NCI-H2227 (cell line): Measurements from ENCODE around the gene ANAPC15.
"Not testable (repeated sequence)": the region's sequence is repeated elsewhere in the genome, so short reads cannot be mapped to it uniquely, and the experiment has no call there.

Source experiments
- DNase-seq: peaks from one replicate; lab custom pipeline; 2025; ENCODE audit not compliant: unreplicated experiment; lab: John Stamatoyannopoulos, UW

ANAPC15 gene

DNA sequence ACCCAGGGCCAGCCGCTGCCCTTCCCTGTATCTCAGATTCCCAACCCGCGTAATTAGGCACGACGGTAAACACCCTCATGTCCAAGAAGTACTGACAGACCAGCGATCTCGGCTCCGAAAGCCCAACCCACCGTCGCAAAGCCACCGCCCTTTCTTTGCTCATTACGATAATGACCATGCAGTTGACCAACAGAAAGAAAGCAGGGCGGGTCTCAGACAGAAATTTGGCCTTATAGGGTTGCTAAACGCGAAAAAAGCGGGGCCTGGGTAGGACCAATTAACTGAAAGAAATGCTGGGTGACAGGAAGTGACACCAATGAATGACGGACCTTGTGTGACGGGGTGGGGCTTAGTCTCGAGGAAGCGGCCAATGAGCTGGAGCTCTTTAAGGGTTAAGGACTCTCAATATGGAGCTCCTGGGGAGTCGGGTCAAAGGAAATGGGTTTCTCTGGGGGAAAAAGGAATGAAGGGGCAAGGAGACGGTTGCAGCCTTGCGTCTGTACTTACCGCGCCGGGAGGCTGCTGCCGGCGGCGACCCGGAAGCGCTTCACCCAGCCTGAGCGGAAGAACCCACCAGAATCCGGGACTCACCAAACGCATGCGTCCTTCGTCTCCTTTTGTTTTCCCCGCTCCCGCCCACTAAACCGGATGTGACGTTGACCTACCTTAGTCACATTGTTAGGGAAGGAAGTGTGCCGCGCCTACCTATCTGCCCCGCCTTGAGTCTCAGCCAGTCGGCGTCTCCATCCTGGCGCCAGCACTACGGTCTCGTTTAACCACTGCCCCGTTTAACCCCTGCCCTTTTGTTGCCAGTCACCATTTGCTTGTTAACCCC is at the start of gene ANAPC15:
Gene ANAPC15 (minus strand): TSS at position 553 of the 835 bp plus-strand sequence. CDS start 1,419 bp downstream, outside the sequence.
- peak; percentile 99 for DNase-seq

- DNase-seq: no peak
Observed at GRCh38 chr11:72160319-72160718, 47.8 kb upstream of the ANAPC15 start.

DNA sequence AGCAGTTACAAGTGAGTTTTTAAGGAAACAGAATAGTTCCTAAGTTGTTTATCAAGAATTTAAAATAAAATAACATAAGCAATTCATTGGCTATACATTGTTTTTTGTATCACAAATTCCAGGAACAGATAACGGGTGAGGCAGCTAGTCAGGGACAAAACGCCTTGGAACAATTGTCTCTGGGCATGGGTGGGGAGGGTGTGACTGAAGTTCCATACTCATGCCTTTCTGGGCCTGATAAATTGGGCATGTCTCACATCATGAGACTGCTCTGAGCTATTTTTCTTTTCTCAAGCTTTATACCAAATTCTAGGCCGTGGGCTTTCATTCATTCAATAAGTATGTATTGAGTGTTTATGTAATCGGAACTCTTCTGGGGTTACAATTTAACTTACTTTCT is 44.6 kb upstream of the ANAPC15 start:
- no peak for DNase-seq

GRCh38 chr11:72155751-72156150 is 43.3 kb upstream of the ANAPC15 start:
- no peak for DNase-seq

- no peak for DNase-seq
Observed at GRCh38 chr11:72154816-72155215, 42.3 kb upstream of the ANAPC15 start.

- DNase-seq: not testable (repeated sequence)
Observed at GRCh38 chr11:72153874-72154273, 41.4 kb upstream of the ANAPC15 start.

GRCh38 chr11:72150882-72151281 is 38.4 kb upstream of the ANAPC15 start:
- DNase-seq: no peak

GRCh38 chr11:72146625-72147024 is 34.1 kb upstream of the ANAPC15 start:
- DNase-seq: no peak

DNA sequence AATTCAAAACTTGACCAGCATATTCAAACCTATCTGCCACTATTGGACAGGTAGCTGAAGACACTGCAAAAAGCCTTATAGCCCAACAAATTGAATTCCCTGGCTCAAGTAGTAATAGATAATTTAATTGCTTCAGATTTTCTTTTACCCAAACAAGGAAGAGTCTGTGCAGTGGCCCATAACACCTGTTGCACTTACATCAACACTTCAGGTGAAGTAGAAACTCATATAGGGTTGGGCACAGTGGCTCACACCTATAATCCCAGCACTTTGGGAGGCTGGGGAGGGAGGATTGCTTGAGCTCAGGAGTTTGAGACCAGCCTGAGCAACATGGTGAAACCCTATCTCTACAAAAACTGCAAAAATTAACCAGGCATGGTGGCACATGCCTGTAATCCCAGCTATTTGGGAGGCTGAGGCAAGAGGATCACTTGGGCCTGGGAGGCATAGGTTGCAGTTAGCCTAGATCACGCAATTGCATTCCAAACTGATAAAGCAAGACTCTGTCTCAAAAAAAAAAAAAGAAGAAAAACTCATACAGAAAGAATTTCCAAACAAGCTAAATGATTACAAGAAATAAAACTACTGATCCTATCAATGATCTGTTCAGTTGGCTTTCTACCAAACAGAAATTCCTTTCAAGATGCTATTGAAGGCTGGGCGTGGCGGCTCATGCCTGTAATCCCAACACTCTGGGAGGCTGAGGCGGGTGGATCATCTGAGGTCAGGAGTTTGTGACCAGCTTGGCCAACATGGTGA is 32.5 kb upstream of the ANAPC15 start:
- DNase-seq: no peak

GRCh38 chr11:72142543-72142942 is 30.0 kb upstream of the ANAPC15 start:
- not testable (repeated sequence) for DNase-seq

DNA sequence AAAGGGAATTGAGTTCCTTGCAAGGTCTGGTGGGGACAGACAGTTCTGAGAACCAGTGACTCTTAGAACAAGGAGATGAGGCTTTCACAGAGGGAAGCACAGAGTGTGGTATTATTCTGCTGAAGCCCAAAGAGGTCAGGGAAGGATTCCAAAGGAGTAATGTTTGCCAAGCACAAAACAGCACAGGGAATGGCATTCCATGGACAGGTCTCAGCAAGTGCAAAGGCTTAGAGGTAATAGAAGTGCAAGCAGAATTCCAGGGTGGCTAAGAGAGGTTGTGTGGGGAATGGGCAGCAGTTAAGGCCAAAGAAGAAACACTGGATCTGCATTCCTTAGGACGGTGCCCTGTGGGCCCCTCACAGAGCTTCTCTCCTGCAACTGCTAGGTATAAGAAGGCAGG is 29.6 kb upstream of the ANAPC15 start:
- DNase-seq: not testable (repeated sequence)

DNA sequence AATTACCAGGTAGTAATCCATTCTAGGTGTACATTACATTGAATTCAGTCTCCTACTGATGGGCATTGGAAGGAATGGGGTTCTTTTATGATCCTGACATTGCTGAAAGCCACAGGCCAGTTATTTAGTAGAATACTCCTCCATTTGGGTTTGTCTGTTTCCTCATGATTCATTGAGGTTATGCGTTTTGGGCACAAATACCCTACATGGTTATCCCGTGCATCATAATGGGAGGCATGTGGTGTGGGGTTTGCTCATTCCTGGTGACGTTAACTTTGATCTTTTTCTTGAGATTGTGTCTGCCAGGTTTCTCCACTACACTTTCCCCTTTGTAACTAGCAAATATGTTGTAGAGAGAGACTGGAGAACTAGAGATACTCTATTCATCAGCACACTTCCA is 28.6 kb upstream of the ANAPC15 start:
- no peak for DNase-seq

GRCh38 chr11:72140661-72141060 is 28.2 kb upstream of the ANAPC15 start:
- no peak for DNase-seq

GRCh38 chr11:72139500-72139899 is 27.0 kb upstream of the ANAPC15 start:
- DNase-seq: no peak

- no peak for DNase-seq
Observed at GRCh38 chr11:72138821-72139390, 26.4 kb upstream of the ANAPC15 start.

GRCh38 chr11:72136684-72137262 is 24.3 kb upstream of the ANAPC15 start:
- no peak for DNase-seq

GRCh38 chr11:72135891-72136683 is 23.6 kb upstream of the ANAPC15 start:
- no peak for DNase-seq

- DNase-seq: not testable (repeated sequence)
Observed at GRCh38 chr11:72135473-72135872, 23.0 kb upstream of the ANAPC15 start, which contains the start of gene FOLR3. TSS of gene FOLR3 (plus strand) at chr11:72135725. CDS start at chr11:72135953, 228 bp downstream.

DNA sequence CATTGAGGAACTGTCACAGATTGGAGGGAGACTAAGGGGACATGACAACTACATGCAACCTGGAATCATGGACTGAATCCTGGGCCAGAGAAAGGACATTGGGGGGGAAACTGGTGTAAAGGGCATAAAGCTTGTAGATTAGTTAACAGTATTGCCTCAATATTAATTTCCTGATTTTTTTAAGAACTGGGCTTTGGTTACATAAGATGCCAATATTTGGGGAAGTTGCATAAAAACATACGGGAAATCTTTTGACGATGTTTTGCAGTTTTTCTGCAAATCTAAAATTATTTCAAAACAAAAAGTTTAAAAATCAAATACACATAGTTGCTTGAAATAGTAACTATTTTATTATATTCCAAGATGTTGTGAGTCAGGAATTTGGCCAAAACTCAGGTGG is 20.2 kb upstream of the ANAPC15 start:
- DNase-seq: no peak

GRCh38 chr11:72129381-72129780 is 16.9 kb upstream of the ANAPC15 start:
- no peak for DNase-seq

DNA sequence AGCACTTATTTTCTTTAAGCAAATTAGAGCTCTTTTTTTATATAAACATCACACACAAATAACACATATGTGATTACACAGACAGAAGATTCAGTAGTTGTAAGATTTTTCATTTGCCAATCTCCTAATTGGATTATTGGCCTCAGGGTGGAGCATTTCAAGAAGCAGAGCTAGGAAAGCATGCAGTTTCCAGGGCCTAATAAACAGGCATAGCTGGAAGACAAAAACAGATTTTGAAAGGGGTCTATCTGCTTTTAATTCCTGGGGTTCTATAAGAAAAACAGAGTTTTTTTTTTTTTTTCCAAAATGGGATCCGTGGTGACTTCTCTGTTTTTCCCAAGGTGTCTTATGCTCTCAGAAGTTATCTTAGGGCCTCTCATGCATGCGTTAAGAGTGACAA is 15.4 kb upstream of the ANAPC15 start:
- no peak for DNase-seq
